ENCODE results near the gene ZNF222.

Gene ZNF222

DNA sequence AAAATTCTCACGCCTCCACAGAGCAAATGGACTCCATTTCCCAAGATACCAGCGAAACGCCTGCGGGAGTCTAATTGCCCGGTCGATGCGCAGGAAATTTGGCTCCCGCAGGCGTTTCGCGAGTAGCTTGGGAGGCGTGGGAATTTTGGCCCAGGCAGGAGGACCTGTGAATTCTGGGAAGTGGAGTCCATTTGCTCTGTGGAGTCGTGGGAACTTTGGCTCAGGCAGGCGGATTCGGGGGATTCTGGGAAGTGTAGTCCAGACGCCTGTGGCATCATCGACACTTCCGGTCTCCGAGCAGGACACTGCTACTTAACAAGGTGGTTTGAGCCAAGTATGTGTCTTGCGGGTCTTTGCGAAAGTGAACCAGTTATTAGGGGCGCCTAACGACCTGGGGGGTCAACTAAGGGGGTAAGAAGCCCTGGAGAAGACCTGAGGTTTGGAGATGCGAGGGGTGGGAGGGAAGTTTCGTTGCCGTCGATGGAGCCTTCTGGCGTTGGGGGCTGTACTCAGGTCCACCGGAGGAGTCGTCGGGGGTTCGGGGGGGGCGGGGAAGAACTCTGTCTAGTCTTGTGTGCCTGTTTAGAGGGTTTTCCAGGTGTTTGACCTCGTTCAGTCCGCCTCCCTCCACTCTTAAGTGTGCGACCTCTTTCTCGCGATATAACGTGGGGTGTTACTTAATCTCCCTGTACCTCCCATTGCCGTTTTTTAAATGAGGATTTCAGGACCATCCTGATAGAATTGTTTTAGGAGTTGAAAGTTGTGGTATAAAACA is 41.1 kb upstream of the ZNF222 start, which contains the start of gene ZNF155:
TSS of gene ZNF155 (plus strand) at position 277 of the 775 bp plus-strand sequence. CDS start 4,356 bp downstream, outside the sequence.
- TF ChIP-seq EZH2phosphoT487 (conservative IDR thresholded peaks at IDR 0.05; ENCODE audit: low read length): no peak
- TF ChIP-seq, protein P1, sequence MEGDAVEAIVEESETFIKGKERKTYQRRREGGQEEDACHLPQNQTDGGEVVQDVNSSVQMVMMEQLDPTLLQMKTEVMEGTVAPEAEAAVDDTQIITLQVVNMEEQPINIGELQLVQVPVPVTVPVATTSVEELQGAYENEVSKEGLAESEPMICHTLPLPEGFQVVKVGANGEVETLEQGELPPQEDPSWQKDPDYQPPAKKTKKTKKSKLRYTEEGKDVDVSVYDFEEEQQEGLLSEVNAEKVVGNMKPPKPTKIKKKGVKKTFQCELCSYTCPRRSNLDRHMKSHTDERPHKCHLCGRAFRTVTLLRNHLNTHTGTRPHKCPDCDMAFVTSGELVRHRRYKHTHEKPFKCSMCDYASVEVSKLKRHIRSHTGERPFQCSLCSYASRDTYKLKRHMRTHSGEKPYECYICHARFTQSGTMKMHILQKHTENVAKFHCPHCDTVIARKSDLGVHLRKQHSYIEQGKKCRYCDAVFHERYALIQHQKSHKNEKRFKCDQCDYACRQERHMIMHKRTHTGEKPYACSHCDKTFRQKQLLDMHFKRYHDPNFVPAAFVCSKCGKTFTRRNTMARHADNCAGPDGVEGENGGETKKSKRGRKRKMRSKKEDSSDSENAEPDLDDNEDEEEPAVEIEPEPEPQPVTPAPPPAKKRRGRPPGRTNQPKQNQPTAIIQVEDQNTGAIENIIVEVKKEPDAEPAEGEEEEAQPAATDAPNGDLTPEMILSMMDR (IDR thresholded peaks at IDR 0.05; ENCODE audit: insufficient read depth, low read length, poor library complexity, severe bottlenecking): no peak
- Histone ChIP-seq H4K20me1 (ENCODE audit: low read depth, low read length) (no peaks in the 10 kb centered on the region), H3K36me3 (ENCODE audit: low read length) (no peaks in the 10 kb centered on the region), H3K27me3 (ENCODE audit: low read length) (no peaks in the 10 kb centered on the region), H2AFZ (ENCODE audit: low read depth, low read length, severe bottlenecking) (peak within 1 kb of the TSS; percentile 43), H3F3A (ENCODE audit: insufficient read depth) (no peaks in the 10 kb centered on the region), H3K9me2 (replicated peaks; ENCODE audit: insufficient read depth, low read length) (no peaks in the 10 kb centered on the region), H3K27ac (ENCODE audit: low read depth, low read length) (no peak within 1 kb of the TSS), H3K4me3 (ENCODE audit: insufficient read depth, low read length, poor library complexity, severe bottlenecking) (peak within 1 kb of the TSS; percentile 60), H3K9ac (ENCODE audit: low read length) (peak within 1 kb of the TSS; percentile 42), H3K9me3 (ENCODE audit: insufficient read depth, low read length) (no peaks in the 10 kb centered on the region), H3K79me2 (ENCODE audit: insufficient read depth, low read length) (no peaks in the 10 kb centered on the region; the same call in 1 of the 2 replicates), H3K4me2 (ENCODE audit: low read depth, low read length, poor library complexity, severe bottlenecking) (peak within 1 kb of the TSS; percentile 47)

DNA sequence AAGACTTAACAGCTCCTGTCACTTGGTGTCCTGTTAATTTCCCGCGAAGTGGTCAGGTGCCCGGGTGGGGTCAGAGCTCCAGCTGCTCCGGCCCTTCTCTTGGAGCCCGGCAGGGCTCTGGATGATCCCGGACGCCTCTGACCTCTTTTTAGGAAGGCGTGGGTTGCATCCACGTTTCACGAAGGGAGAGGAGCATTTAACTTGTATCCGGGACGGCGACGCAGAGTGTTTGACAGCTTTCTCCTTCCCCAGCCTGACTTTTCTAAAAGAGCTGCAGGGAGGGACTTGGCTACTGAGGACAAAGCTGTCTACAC is 40.5 kb upstream of the ZNF222 start:
- no peaks in the 10 kb centered on the region for H3F3A ChIP-seq (ENCODE audit: insufficient read depth)
- no peak overlapping the region for H3K27ac ChIP-seq (ENCODE audit: low read depth, low read length)
- TF ChIP-seq, protein P1 (IDR thresholded peaks at IDR 0.05; ENCODE audit: insufficient read depth, low read length, poor library complexity, severe bottlenecking): no peak
- no peak for TF ChIP-seq EZH2phosphoT487 (conservative IDR thresholded peaks at IDR 0.05; ENCODE audit: low read length)
- no peak overlapping the region for H2AFZ ChIP-seq (ENCODE audit: low read depth, low read length, severe bottlenecking)
- H3K27me3 ChIP-seq (ENCODE audit: low read length): no peaks in the 10 kb centered on the region
- no peaks in the 10 kb centered on the region for H4K20me1 ChIP-seq (ENCODE audit: low read depth, low read length)
- H3K79me2 ChIP-seq (ENCODE audit: insufficient read depth, low read length): no peaks in the 10 kb centered on the region; the same call in 1 of the 2 replicates
- peak overlapping the region; percentile 42 for H3K9ac ChIP-seq (ENCODE audit: low read length)
- H3K9me2 ChIP-seq (replicated peaks; ENCODE audit: insufficient read depth, low read length): no peaks in the 10 kb centered on the region
- no peaks in the 10 kb centered on the region for H3K36me3 ChIP-seq (ENCODE audit: low read length)
- H3K4me3 ChIP-seq (ENCODE audit: insufficient read depth, low read length, poor library complexity, severe bottlenecking): peak overlapping the region; percentile 60
- no peaks in the 10 kb centered on the region for H3K9me3 ChIP-seq (ENCODE audit: insufficient read depth, low read length)
- peak overlapping the region; percentile 47 for H3K4me2 ChIP-seq (ENCODE audit: low read depth, low read length, poor library complexity, severe bottlenecking)

DNA sequence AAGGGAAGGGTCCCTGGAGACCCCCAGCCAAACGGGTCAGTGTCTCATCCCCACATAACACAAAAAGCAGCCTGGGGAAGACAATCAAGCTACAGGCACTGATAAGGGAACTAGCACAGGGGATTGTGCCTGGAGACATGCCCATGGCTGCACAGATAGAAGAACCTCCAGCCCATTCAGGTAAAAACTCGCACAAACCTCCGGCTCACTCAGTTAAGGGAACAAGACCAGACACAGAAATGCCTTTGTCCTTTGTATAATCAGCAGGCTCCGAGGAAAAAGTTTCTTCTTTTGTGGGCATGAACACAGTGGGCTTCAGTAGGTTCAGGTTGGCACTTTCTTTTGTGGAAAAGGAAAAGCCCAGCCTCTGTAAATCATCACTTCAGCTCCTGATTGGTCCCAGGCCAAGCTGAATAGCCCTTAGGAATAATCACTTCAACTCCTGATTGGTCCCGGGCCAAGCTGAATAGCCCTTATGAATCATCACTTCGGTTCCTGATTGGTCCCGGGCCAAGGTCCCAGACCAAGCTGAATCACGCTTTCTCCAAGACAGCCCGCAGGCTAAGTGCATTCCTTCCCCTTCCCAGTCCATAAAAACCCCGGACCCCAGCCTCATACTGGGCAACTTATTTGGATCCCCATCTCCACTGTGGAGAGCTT is 27.4 kb upstream of the ZNF222 start:
- Histone ChIP-seq H3K79me2 (ENCODE audit: insufficient read depth, low read length) (no peaks in the 10 kb centered on the region), H3K4me3 (ENCODE audit: insufficient read depth, low read length, poor library complexity, severe bottlenecking) (no peak overlapping the region), H3K9ac (ENCODE audit: low read length) (no peak overlapping the region), H2AFZ (ENCODE audit: low read depth, low read length, severe bottlenecking) (no peak overlapping the region), H3K4me2 (ENCODE audit: low read depth, low read length, poor library complexity, severe bottlenecking) (no peak overlapping the region), H4K20me1 (ENCODE audit: low read depth, low read length) (no peaks in the 10 kb centered on the region), H3K36me3 (ENCODE audit: low read length) (no peaks in the 10 kb centered on the region), H3K27ac (ENCODE audit: low read depth, low read length) (no peak overlapping the region), H3K9me3 (ENCODE audit: insufficient read depth, low read length) (no peaks in the 10 kb centered on the region), H3F3A (ENCODE audit: insufficient read depth) (no peaks in the 10 kb centered on the region), H3K9me2 (replicated peaks; ENCODE audit: insufficient read depth, low read length) (no peaks in the 10 kb centered on the region), H3K27me3 (ENCODE audit: low read length) (no peaks in the 10 kb centered on the region)
- TF ChIP-seq, protein P1 (IDR thresholded peaks at IDR 0.05; ENCODE audit: insufficient read depth, low read length, poor library complexity, severe bottlenecking): no peak
- TF ChIP-seq EZH2phosphoT487 (conservative IDR thresholded peaks at IDR 0.05; ENCODE audit: low read length): no peak
